Thymus (tissue), 11 donors: ENCODE measurements around the gene RPL10. TPM values are rescaled to one million over a fixed set of nuclear protein-coding genes. Genes with fewer than 3 reads are reported as not detected.

Source experiments
- DNase-seq, 9 donors: peaks; one replicate each; pipeline ENCODE4 v3.0.0-alpha.2; 2013; ENCODE audit warnings: low spot score in 9 of 9, low read depth in 6 of 9, missing footprints in 1 of 9
- H3K27ac ChIP-seq, 2 donors: one replicate each; pipeline ENCODE4 v1.5.1; 2013; ENCODE audit warnings: control low read depth in 1 of 2, low read depth in 1 of 2, low read length in 1 of 2, mild to moderate bottlenecking in 1 of 2, moderate library complexity in 1 of 2
- H3K27me3 ChIP-seq, 2 donors: one replicate each; pipeline ENCODE4 v1.5.1; 2013; ENCODE audit warnings: low read length in 1 of 2; ENCODE audit not compliant: control insufficient read depth in 2 of 2, insufficient read depth in 1 of 2
- H3K36me3 ChIP-seq, 2 donors: one replicate each; pipeline ENCODE4 v1.5.1; 2013; ENCODE audit warnings: low read length in 1 of 2, mild to moderate bottlenecking in 1 of 2, moderate library complexity in 1 of 2; ENCODE audit not compliant: control insufficient read depth in 2 of 2, insufficient read depth in 2 of 2
- H3K4me1 ChIP-seq, 2 donors: one replicate each; pipeline ENCODE4 v1.5.1; 2013; ENCODE audit warnings: low read length in 2 of 2; ENCODE audit not compliant: control insufficient read depth in 2 of 2, insufficient read depth in 2 of 2
- H3K4me3 ChIP-seq, 2 donors: one replicate each; pipeline ENCODE4 v1.5.1; 2013; ENCODE audit warnings: low read length in 2 of 2, control low read depth in 1 of 2, mild to moderate bottlenecking in 1 of 2
- H3K9me3 ChIP-seq, 2 donors: one replicate each; pipeline ENCODE4 v1.5.1; 2013; ENCODE audit warnings: low read length in 1 of 2, mild to moderate bottlenecking in 1 of 2; ENCODE audit not compliant: control insufficient read depth in 2 of 2, insufficient read depth in 1 of 2
- WGBS: extraction: QIAGEN DNeasy Blood & Tissue Kit; methylation state at CpG from one replicate; pipeline ENCODE4 v1.1.7; 2013; 5-methylcytosine and 5-hydroxymethylcytosine counted together
- polyA plus RNA-seq: library from polyadenylated mRNA; stranded (reverse); fragments of 200-250 nt; gene quantifications from one replicate; pipeline ENCODE4 v1.2.3, GENCODE V29; 2013
- total RNA-seq: library from RNA; stranded (reverse); fragments of 120-200 nt; gene quantifications from one replicate; pipeline ENCODE4 v1.2.4, GENCODE V29; 2013
- donor health status: healthy.

RPL10 gene
- total and polyA plus RNA-seq, 2 donors: 5,085 to 5,714 TPM

DNA sequence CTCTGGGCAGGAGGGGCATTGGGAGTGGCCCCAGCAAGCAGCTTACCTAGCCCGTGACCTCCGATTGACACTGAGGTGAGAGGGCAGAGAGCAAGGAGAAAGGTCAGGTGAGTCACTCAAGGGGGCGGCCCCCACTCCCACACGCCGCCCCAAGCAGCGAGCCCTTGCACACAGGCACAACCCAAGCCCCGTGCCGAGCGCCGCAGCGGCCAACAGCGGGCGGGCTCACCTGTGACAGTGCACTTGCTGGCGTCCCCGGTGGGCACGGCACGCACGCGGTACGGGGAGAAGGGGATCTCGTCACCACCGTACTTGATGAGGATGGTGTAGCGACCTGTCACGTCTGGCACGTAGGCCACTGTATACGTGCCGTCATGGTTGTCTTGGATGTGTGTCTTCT is 41.0 kb upstream of the RPL10 start:
- Histone ChIP-seq H3K36me3 (peaks cover 78 to 91% of the 10 kb centered on the region in 2 donors), H3K27ac (no peak overlapping the region), H3K27me3 (no peaks in the 10 kb centered on the region), H3K4me3 (no peak overlapping the region), H3K9me3 (peaks cover 0 to 6% of the 10 kb centered on the region in 2 donors), H3K4me1 (no peaks in the 10 kb centered on the region)
- no peak for DNase-seq
- 97% methylated on average over 27 of the region's 27 CpGs for WGBS

DNA sequence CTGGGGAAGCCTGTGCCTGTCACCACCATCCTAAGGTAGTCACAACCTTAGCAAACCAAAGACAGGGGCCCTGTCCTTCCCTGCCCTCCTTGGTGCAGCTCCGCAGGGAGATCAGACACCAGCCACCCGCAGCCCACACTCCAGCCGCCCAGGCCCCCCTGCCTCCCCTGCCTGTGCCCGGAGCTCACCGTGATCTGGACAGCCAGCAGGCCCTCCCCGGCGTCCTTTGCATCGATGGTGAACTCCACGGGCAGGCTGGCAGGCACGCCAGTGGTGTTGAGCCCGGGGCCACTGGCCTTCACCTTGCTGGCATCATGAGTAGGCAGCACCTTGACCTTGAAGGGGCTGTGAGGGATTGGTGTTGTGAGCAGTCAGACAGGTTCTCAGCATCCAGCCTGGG is 40.2 kb upstream of the RPL10 start:
- Histone ChIP-seq H3K9me3 (peaks cover 0 to 6% of the 10 kb centered on the region in 2 donors), H3K27ac (no peak overlapping the region), H3K27me3 (no peaks in the 10 kb centered on the region), H3K36me3 (peaks cover 78 to 90% of the 10 kb centered on the region in 2 donors), H3K4me1 (no peaks in the 10 kb centered on the region), H3K4me3 (no peak overlapping the region)
- DNase-seq: no peak
- WGBS: 97% methylated on average over 11 of the region's 11 CpGs

DNA sequence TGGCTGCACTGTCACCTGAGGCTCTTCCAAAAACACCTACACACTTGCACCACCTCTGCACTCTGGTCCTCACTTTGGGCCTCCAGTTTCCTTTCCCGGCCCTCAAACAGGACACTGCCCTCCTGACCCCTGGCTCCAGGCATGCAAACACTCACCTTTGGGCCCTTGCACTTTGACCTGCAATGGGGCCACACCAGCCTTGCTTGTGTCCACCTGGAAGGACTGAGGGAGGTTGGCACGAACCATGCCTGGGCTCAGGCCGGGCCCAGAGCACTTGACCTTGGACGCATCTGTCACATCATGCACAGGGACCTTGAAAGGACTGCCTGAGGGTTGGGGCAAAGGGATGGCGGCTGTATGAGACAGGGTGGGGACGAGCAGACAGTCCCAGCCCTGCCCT is 39.3 kb upstream of the RPL10 start:
- no peak for DNase-seq
- Histone ChIP-seq H3K4me1 (no peaks in the 10 kb centered on the region), H3K36me3 (peaks cover 72 to 85% of the 10 kb centered on the region in 2 donors), H3K4me3 (no peak overlapping the region), H3K9me3 (peaks cover 0 to 6% of the 10 kb centered on the region in 2 donors), H3K27me3 (no peaks in the 10 kb centered on the region), H3K27ac (no peak overlapping the region)
- WGBS: 97% methylated on average over 6 of the region's 6 CpGs

DNA sequence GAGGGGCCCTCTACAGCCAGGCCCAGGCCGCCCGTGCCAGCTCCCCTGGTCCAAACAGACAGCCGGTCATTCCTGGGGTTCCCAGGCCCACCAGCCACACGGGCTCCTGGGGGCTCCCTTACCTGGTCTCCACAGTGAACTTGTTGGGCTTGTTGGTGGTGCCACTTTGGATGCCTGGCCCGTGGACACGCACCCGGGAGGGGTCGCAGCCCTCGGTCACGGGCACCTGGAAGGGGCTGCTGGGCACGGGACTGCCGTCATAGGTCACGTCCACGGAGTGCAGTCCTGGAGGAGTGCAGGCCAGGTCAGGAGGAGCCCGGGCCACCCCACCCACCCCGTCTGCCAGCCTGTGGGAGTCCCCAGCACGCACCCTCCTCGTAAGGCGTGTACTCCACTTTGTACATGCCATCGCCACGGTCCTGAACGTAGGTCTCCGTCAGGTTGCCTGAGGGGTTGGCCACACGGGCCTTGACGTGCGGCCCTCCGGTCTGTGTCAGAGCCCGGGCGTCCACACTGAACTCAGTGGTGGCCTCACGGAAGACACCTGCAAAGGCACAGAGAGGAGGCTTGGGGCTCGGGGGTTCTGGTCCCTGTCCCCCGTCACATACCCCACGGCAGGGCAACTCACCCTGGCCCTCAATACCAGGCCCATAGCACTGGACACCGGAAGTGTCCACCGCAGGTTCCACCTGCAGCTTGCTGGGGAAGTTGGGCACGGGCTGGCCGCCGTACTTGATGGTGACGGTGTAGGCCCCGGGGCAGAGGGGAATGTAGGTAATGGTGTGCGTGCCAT is 38.6 kb upstream of the RPL10 start:
- WGBS: 98% methylated on average over 41 of the region's 41 CpGs
- H3K27ac ChIP-seq: no peak overlapping the region

DNA sequence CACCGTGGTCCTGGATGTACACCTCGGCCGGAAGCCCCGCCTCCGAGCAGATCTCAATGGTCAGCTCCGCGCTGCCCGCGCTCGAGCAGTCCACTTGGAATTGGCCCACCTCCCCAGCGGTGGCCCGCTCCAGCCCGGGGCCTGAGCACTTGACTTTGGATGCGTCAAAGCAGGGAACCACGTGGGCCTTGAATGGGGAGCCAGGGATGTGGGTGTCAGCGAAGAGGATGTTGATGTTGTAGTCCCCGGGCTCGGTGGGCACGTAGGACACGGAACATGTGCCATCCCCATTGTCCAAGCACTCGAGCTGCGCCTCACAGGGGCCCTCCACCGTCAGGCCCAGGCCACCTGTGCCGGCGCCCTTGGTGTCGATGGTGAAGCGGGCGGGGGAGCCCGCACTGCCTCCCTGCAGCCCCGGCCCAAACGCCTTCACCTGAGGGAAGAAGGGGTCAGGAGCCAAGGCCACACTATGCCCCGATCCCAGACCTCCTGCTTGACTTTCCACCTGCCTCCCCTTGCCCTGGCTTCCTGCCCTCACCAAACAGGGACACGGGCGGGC is 37.9 kb upstream of the RPL10 start:
- H3K4me3 ChIP-seq: no peak overlapping the region
- no peaks in the 10 kb centered on the region for H3K4me1 ChIP-seq
- no peak for DNase-seq
- 99% methylated on average over 34 of the region's 34 CpGs for WGBS
- H3K36me3 ChIP-seq: peaks cover 70 to 86% of the 10 kb centered on the region in 2 donors
- H3K9me3 ChIP-seq: peaks cover 0 to 11% of the 10 kb centered on the region in 2 donors
- H3K27ac ChIP-seq: no peak overlapping the region
- no peaks in the 10 kb centered on the region for H3K27me3 ChIP-seq

More for the DNA sequence above, 38.6 kb upstream of the RPL10 start:
- Histone ChIP-seq H3K4me3 (no peak overlapping the region), H3K27me3 (no peaks in the 10 kb centered on the region), H3K4me1 (no peaks in the 10 kb centered on the region), H3K9me3 (peaks cover 0 to 6% of the 10 kb centered on the region in 2 donors), H3K36me3 (peaks cover 70 to 85% of the 10 kb centered on the region in 2 donors)
- no peak for DNase-seq

DNA sequence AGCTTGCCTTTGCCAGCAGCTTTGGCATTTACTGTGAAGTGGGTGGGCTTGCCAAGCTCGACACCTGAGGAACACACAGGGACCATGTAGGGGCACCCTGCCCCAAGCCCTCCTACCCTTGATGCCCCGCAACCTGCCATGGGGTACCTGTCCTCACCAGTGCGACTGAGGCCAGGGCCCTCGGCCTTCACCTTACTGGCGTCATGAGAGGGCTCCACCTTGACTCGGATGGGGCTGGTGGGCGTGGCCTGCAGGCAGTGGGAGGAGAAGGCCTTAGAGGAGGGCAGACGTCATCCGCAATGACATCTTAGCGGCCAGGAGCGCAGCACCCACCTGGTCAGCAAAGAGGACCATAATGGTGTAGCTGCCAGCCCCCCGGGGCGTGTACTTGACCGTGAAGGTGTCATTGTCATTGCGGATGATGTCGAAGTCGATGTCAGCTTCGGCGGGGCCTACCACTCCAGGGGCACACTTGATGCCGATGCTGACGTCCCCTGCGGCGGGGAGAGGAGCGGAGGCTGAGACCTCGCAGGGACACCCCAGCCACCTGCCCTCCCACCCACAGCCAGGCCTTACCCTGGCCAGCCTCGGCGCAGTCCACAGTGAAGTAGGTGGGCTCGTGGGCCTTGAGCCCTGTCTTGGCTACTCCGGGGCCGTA is 36.0 kb upstream of the RPL10 start:
- Histone ChIP-seq H3K27ac (no peak overlapping the region), H3K36me3 (peaks cover 79 to 88% of the 10 kb centered on the region in 2 donors), H3K9me3 (peaks cover 0 to 17% of the 10 kb centered on the region in 2 donors), H3K27me3 (no peaks in the 10 kb centered on the region), H3K4me3 (no peak overlapping the region), H3K4me1 (no peaks in the 10 kb centered on the region)
- WGBS: 98% methylated on average over 30 of the region's 30 CpGs
- no peak for DNase-seq

DNA sequence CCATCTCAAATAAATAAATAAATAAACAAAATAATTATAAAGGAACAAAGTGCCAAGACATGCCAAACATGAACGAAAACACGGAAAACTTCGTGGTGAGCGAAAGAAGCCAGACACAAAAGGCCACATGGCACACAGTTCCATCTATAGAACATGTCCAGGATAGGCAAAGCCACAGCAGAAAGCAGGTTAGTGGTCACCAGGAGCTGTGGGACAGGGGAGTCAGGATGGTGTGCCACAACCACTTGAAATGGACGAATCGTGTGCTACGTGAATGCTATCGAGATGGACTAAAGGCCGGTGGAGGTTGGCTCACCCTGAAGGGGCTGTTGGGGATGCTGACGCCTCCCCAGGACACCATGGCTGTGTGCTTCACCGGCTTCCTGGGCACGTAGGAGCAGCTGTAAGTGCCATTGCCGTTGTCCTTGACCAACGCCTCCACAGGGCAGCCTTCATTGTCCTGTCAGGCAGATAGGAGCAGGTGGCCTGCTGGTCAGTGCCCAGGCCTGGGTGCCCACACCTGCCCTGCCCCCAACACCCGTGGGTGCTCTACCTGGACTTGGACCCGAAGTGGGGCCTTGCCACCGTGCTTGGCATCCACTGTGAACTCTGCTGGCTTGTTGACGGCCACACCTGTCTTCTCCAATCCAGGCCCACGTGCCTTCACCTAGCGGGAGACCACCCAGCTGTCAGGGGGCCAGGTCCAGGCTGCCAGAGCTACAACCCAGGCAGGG is 34.3 kb upstream of the RPL10 start:
- Histone ChIP-seq H3K9me3 (peaks cover 0 to 19% of the 10 kb centered on the region in 2 donors), H3K4me3 (no peak overlapping the region), H3K36me3 (peaks cover 76% of the 10 kb centered on the region in 2 donors), H3K27me3 (no peaks in the 10 kb centered on the region), H3K27ac (no peak overlapping the region), H3K4me1 (peaks cover 3 to 10% of the 10 kb centered on the region in 2 donors)
- DNase-seq: no peak
- WGBS: 97% methylated on average over 20 of the region's 20 CpGs

DNA sequence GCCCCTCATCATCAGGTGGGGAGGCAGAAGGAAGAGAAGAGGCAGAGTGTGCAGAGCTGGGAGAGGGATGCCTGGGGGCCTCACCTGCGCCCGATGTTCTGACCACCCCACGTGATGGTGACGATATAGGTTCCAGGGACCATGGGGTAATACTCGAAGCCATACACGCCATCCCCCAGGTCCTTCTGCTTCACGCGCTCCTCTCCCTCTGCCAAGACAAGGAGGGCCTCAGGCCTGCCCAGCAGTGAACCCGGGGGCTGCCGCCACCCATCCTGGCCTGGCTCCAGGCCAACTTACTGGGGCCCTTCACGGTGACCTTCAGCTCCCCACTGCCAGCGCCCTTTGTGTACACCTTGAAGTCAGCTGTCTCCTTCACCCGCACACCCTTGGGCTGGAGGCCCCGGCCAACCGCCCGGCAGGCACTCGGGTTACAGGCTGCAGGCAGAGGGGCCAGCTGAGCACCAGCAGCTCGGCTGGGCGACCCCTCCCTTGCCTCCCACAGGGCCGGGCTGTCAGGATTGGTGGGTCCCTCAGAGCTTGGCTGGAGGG is 33.1 kb upstream of the RPL10 start:
- Histone ChIP-seq H3K4me3 (no peak overlapping the region), H3K27ac (no peak overlapping the region), H3K4me1 (peaks cover 5 to 22% of the 10 kb centered on the region in 2 donors), H3K36me3 (peaks cover 64% of the 10 kb centered on the region in 2 donors), H3K27me3 (no peaks in the 10 kb centered on the region), H3K9me3 (peaks cover 0 to 22% of the 10 kb centered on the region in 2 donors)
- no peak for DNase-seq
- WGBS: 96% methylated on average over 20 of the region's 20 CpGs
